ENCODE data around the gene ST3GAL3. TPM values are rescaled to one million over a fixed set of nuclear protein-coding genes. Genes with fewer than 3 reads are reported as not detected.

The ST3GAL3 gene
- total RNA-seq, 1 experiment from 2014 or later = 8.6 TPM

GRCh38 chr1:43822040-43822690, 114.8 kb downstream of the ST3GAL3 start (continued):
- TF ChIP-seq CDX4 (CRISPR knock-in tag; IDR thresholded peaks at IDR 0.05; ENCODE audit: borderline replicate concordance) = no peak

- ChIA-PET CTCF (interaction anchor here (1.2 kb wide), 1 partner anchor 110 kb away, joined by 6 read pairs; no protein-coding TSS in a partner anchor), POLR2A (no interaction called here)
- ATAC-seq (no peak), DNase-seq (ENCODE audit: low spot score) (no peak)
- H3K4me3 Mint-ChIP-seq = no peak overlapping the region
- H3K27ac Mint-ChIP-seq = no peak overlapping the region
- H3K9me3 Mint-ChIP-seq = peaks cover 3% of the 10 kb centered on the region
- no peaks in the 10 kb centered on the region for H3K36me3 Mint-ChIP-seq
- H3K4me1 Mint-ChIP-seq = peaks cover 12% of the 10 kb centered on the region
- no peaks in the 10 kb centered on the region for H3K27me3 Mint-ChIP-seq (ENCODE audit: low read depth)
- TF ChIP-seq E2F5 (CRISPR knock-in tag; IDR thresholded peaks at IDR 0.05) = no peak
- TF ChIP-seq FOXP1 (CRISPR knock-in tag; IDR thresholded peaks at IDR 0.05; ENCODE audit: borderline replicate concordance) = no peak
- no peak for TF ChIP-seq ATF1 (CRISPR knock-in tag; IDR thresholded peaks at IDR 0.05)
- TF ChIP-seq ZNF425 (CRISPR knock-in tag; conservative IDR thresholded peaks at IDR 0.05) = no peak
- TF ChIP-seq SOX15 (CRISPR knock-in tag; IDR thresholded peaks at IDR 0.05) = no peak
- TF ChIP-seq GTF2I (CRISPR knock-in tag; conservative IDR thresholded peaks at IDR 0.05) = no peak
- no peak for TF ChIP-seq ZNF317 (CRISPR knock-in tag; IDR thresholded peaks at IDR 0.05; ENCODE audit: borderline replicate concordance, low read depth)
- TF ChIP-seq ZBTB21 (CRISPR knock-in tag; IDR thresholded peaks at IDR 0.05; ENCODE audit: borderline replicate concordance) = no peak
- no peak for TF ChIP-seq MYBL2 (CRISPR knock-in tag; IDR thresholded peaks at IDR 0.05)
- TF ChIP-seq ETV6 (CRISPR knock-in tag; IDR thresholded peaks at IDR 0.05) = no peak
- TF ChIP-seq MXD4 (CRISPR knock-in tag; IDR thresholded peaks at IDR 0.05; ENCODE audit: borderline replicate concordance) = no peak
- TF ChIP-seq ZNF512 (CRISPR knock-in tag; IDR thresholded peaks at IDR 0.05; ENCODE audit: borderline replicate concordance) = no peak
- no peak for TF ChIP-seq ARID4B (CRISPR knock-in tag; IDR thresholded peaks at IDR 0.05; ENCODE audit: borderline replicate concordance)
- no peak for TF ChIP-seq TEAD4 (CRISPR knock-in tag; IDR thresholded peaks at IDR 0.05)
- TF ChIP-seq NR1H2 (CRISPR knock-in tag; IDR thresholded peaks at IDR 0.05) = no peak
- TF ChIP-seq TEAD1 (CRISPR knock-in tag; IDR thresholded peaks at IDR 0.05) = no peak
- TF ChIP-seq IRF1 (CRISPR knock-in tag; IDR thresholded peaks at IDR 0.05) = no peak
- TF ChIP-seq RELA (CRISPR knock-in tag; IDR thresholded peaks at IDR 0.05; ENCODE audit: borderline replicate concordance) = no peak
Observed at GRCh38 chr1:43824795-43825194, 117.5 kb downstream of the ST3GAL3 start.

All from WTC11 (cell line).